Choroid plexus epithelial cell (primary cell): ENCODE data around the gene SLC16A14.

ENCODE experiments used
- DNase-seq: peaks from one replicate; pipeline ENCODE4 v3.0.0-alpha.2; 2010; ENCODE audit warnings: low read depth
- H3K4me3 ChIP-seq: 2 replicates; pipeline ENCODE4 v1.5.1; 2011; ENCODE audit warnings: low read depth, mild to moderate bottlenecking, control low read depth, low read length, moderate library complexity
- CTCF ChIP-seq: conservative IDR thresholded peaks from 2 replicates; pipeline ENCODE4 v1.5.1; 2011; ENCODE audit warnings: low read depth, mild to moderate bottlenecking, control low read depth, inconsistent platforms, low read length, moderate library complexity

The SLC16A14 gene

GRCh38 chr2:230077851-230078547, 9.3 kb upstream of the SLC16A14 start:
- no peak overlapping the region for H3K4me3 ChIP-seq
- TF ChIP-seq CTCF, result no peak
- DNase-seq, result no peak

GRCh38 chr2:230076819-230077218, 8.1 kb upstream of the SLC16A14 start:
- no peak for TF ChIP-seq CTCF
- no peak for DNase-seq
- H3K4me3 ChIP-seq, result no peak overlapping the region

- no peak overlapping the region for H3K4me3 ChIP-seq
- TF ChIP-seq CTCF, result no peak
- DNase-seq, result peak; percentile 12
These were observed 7.4 kb upstream of the SLC16A14 start for GRCh38 chr2:230075988-230076631.

- no peak for TF ChIP-seq CTCF
These were observed 2.7 kb upstream of the SLC16A14 start for GRCh38 chr2:230071421-230071820.

GRCh38 chr2:230069402-230069801, 678 bp upstream of the SLC16A14 start:
- TF ChIP-seq CTCF, result no peak
- no peak overlapping the region for H3K4me3 ChIP-seq
- no peak for DNase-seq

More at GRCh38 chr2:230071421-230071820, 2.7 kb upstream of the SLC16A14 start:
- no peak overlapping the region for H3K4me3 ChIP-seq
- no peak for DNase-seq

GRCh38 chr2:230068016-230068650, 591 bp downstream of the SLC16A14 start:
- peak; percentile 23 for DNase-seq
- no peak for TF ChIP-seq CTCF
- peak overlapping the region; percentile 60 for H3K4me3 ChIP-seq
